Fibroblast of lung (primary cell): Measurements from ENCODE around the gene SMAD3.

Experiments used
- EZH2 ChIP-seq: IDR thresholded peaks from 2 replicates; pipeline ENCODE4 v1.5.1; 2012; ENCODE audit warnings: low read length, control low read depth, mild to moderate bottlenecking; ENCODE audit errors: missing control alignments
- TF ChIP-seq, protein P1 (sequence below), 2 donors: IDR thresholded peaks in 1 of 2; conservative IDR thresholded peaks in 1 of 2; 1 replicate in 1 of 2; 2 replicates in 1 of 2; pipeline ENCODE4 v1.5.1; 2011 to 2012; ENCODE audit warnings: low read length in 2 of 2, control low read depth in 1 of 2, inconsistent platforms in 1 of 2, low read depth in 1 of 2, mild to moderate bottlenecking in 1 of 2

DNA sequence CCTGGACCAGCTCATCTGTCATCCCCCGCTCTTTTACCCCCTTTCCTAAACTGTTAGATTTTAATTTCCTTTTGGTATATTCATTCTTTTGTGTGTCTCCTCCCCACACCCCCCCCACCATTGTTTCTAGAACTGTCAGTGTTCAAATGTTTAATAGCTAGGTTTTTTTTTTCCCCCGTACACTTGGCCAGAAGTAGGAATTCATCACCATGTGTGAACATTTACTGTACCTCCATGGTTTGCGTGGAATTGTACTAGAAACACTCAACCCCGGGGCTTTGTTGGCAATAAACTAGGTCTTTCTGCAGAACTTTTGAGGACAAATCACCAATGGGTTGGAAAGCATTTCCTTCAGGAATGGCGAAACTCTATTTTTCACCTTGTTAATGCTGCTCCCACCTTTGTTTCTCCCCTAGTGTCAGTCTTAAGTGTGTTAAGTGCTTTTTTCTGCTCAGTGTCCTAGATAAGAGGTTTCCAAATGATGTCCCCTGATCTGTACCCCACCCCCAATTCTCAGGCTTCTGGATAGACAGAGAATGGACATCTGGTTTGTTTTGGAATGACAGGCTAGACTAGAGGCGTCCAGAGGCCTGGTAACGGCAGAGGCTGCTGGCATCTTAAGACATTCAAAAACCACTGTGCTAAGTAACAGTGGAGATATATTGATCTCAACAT lies 76.8 kb downstream of the SMAD3 start:
- TF ChIP-seq, protein P1, sequence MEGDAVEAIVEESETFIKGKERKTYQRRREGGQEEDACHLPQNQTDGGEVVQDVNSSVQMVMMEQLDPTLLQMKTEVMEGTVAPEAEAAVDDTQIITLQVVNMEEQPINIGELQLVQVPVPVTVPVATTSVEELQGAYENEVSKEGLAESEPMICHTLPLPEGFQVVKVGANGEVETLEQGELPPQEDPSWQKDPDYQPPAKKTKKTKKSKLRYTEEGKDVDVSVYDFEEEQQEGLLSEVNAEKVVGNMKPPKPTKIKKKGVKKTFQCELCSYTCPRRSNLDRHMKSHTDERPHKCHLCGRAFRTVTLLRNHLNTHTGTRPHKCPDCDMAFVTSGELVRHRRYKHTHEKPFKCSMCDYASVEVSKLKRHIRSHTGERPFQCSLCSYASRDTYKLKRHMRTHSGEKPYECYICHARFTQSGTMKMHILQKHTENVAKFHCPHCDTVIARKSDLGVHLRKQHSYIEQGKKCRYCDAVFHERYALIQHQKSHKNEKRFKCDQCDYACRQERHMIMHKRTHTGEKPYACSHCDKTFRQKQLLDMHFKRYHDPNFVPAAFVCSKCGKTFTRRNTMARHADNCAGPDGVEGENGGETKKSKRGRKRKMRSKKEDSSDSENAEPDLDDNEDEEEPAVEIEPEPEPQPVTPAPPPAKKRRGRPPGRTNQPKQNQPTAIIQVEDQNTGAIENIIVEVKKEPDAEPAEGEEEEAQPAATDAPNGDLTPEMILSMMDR (conservative IDR thresholded peaks at IDR 0.05 in 1 of 2, IDR thresholded peaks at IDR 0.05 in 1 of 2; ENCODE audit: low read depth in 1 of 2, low read length in 2 of 2), result no peak
- no peak for TF ChIP-seq EZH2
